WTC11 (cell line): ENCODE results near the gene PHF21B. TPM values are rescaled to one million over a fixed set of nuclear protein-coding genes. Genes with fewer than 3 reads are reported as not detected.
A peak's percentile ranks its signal among the peaks of the same experiment; 100 is the strongest.

Source experiments
- AR ChIP-seq: fragments of 250-450 bp; sonication (Bioruptor Pico); IDR thresholded peaks from 2 replicates; pipeline ENCODE4 v1.9.0; 2021; ENCODE audit warnings: mild to moderate bottlenecking
- ATF3 ChIP-seq: sonication (generic); formaldehyde crosslinking; conservative IDR thresholded peaks from 2 replicates; pipeline ENCODE4 v1.8.1; 2022; ENCODE audit warnings: mild to moderate bottlenecking, missing genetic modification reagents
- CBFB ChIP-seq: sonication (generic); formaldehyde crosslinking; IDR thresholded peaks from 2 replicates; pipeline ENCODE4 v1.8.1; 2022; ENCODE audit warnings: mild to moderate bottlenecking, low read depth, missing genetic modification reagents
- EMX1 ChIP-seq: fragments of 250-450 bp; sonication (Bioruptor Pico); IDR thresholded peaks from 2 replicates; pipeline ENCODE4 v1.8.0; 2021; ENCODE audit warnings: mild to moderate bottlenecking
- ESRRA ChIP-seq: sonication (generic); formaldehyde crosslinking; IDR thresholded peaks from 2 replicates; pipeline ENCODE4 v1.8.1; 2022; ENCODE audit warnings: mild to moderate bottlenecking, missing genetic modification reagents, borderline replicate concordance
- FOXJ3 ChIP-seq: sonication (generic); formaldehyde crosslinking; IDR thresholded peaks from 2 replicates; pipeline ENCODE4 v1.9.0; 2021; ENCODE audit warnings: missing genetic modification reagents, mild to moderate bottlenecking, borderline replicate concordance
- HMGXB4 ChIP-seq: sonication (generic); formaldehyde crosslinking; IDR thresholded peaks from 2 replicates; pipeline ENCODE4 v1.8.1; 2023; ENCODE audit warnings: mild to moderate bottlenecking, moderate library complexity, missing genetic modification reagents
- JUN ChIP-seq: sonication (generic); formaldehyde crosslinking; IDR thresholded peaks from 2 replicates; pipeline ENCODE4 v1.8.0; 2023; ENCODE audit warnings: mild to moderate bottlenecking, missing genetic modification reagents
- KAT7 ChIP-seq: sonication (generic); formaldehyde crosslinking; IDR thresholded peaks from 2 replicates; pipeline ENCODE4 v1.8.1; 2023; ENCODE audit warnings: missing genetic modification reagents, mild to moderate bottlenecking, borderline replicate concordance
- MYBL2 ChIP-seq: sonication (generic); formaldehyde crosslinking; IDR thresholded peaks from 2 replicates; pipeline ENCODE4 v1.8.1; 2023; ENCODE audit warnings: mild to moderate bottlenecking, moderate library complexity, missing genetic modification reagents
- NFATC4 ChIP-seq: fragments of 250-450 bp; sonication (Bioruptor Pico); IDR thresholded peaks from 2 replicates; pipeline ENCODE4 v1.9.0; 2021; ENCODE audit warnings: mild to moderate bottlenecking
- PRRX2 ChIP-seq: fragments of 250-450 bp; sonication (Bioruptor Pico); IDR thresholded peaks from 2 replicates; pipeline ENCODE4 v1.8.0; 2021; ENCODE audit warnings: mild to moderate bottlenecking
- RORB ChIP-seq: fragments of 250-450 bp; sonication (Bioruptor Pico); IDR thresholded peaks from 2 replicates; pipeline ENCODE4 v1.9.0; 2021; ENCODE audit warnings: mild to moderate bottlenecking
- TEAD4 ChIP-seq: sonication (generic); formaldehyde crosslinking; IDR thresholded peaks from 2 replicates; pipeline ENCODE4 v1.8.0; 2022; ENCODE audit warnings: mild to moderate bottlenecking, missing genetic modification reagents
- TP53 ChIP-seq: sonication (generic); formaldehyde crosslinking; IDR thresholded peaks from 2 replicates; pipeline ENCODE4 v1.8.1; 2023; ENCODE audit warnings: mild to moderate bottlenecking, missing genetic modification reagents
- ZNF232 ChIP-seq: sonication (generic); formaldehyde crosslinking; IDR thresholded peaks from 2 replicates; pipeline ENCODE4 v1.8.0; 2022; ENCODE audit warnings: mild to moderate bottlenecking, missing genetic modification reagents
- ZNF396 ChIP-seq: fragments of 250-450 bp; sonication (Bioruptor Pico); IDR thresholded peaks from 2 replicates; pipeline ENCODE4 v1.8.0; 2021; ENCODE audit warnings: mild to moderate bottlenecking, moderate library complexity, borderline replicate concordance
- ZNF532 ChIP-seq: fragments of 250-450 bp; sonication (Bioruptor Pico); IDR thresholded peaks from 2 replicates; pipeline ENCODE4 v1.9.0; 2021; ENCODE audit warnings: mild to moderate bottlenecking, borderline replicate concordance
- total RNA-seq: library from RNA; stranded (reverse); gene quantifications from 3 replicates; pipeline ENCODE4 v1.2.3, GENCODE V29; 2021
- TF ChIP-seq, protein P1 (sequence below): sonication (generic); formaldehyde crosslinking; IDR thresholded peaks from 2 replicates; pipeline ENCODE4 v1.8.1; 2023; ENCODE audit warnings: mild to moderate bottlenecking, missing genetic modification reagents
- TF ChIP-seq, protein P2 (sequence below): sonication (generic); formaldehyde crosslinking; IDR thresholded peaks from 2 replicates; pipeline ENCODE4 v1.8.0; 2023; ENCODE audit warnings: missing genetic modification reagents, mild to moderate bottlenecking, borderline replicate concordance
- TF ChIP-seq, protein P3 (sequence below): sonication (generic); formaldehyde crosslinking; IDR thresholded peaks from 2 replicates; pipeline ENCODE4 v1.8.1; 2022; ENCODE audit warnings: missing genetic modification reagents, borderline replicate concordance

Gene PHF21B
- total RNA-seq, 1 experiment from 2014 or later, result 107 TPM

GRCh38 chr22:44975427-44976262 is 34.2 kb downstream of the PHF21B start (continued):
- TF ChIP-seq EMX1 (CRISPR knock-in tag), result peak; percentile 86; the same call in 1 of the 2 replicates
- TF ChIP-seq, protein P1, sequence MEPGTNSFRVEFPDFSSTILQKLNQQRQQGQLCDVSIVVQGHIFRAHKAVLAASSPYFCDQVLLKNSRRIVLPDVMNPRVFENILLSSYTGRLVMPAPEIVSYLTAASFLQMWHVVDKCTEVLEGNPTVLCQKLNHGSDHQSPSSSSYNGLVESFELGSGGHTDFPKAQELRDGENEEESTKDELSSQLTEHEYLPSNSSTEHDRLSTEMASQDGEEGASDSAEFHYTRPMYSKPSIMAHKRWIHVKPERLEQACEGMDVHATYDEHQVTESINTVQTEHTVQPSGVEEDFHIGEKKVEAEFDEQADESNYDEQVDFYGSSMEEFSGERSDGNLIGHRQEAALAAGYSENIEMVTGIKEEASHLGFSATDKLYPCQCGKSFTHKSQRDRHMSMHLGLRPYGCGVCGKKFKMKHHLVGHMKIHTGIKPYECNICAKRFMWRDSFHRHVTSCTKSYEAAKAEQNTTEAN, result peak; percentile 97
- no peak; the same call in 1 of the 2 replicates for TF ChIP-seq TEAD4 (CRISPR knock-in tag)
- TF ChIP-seq, protein P2, sequence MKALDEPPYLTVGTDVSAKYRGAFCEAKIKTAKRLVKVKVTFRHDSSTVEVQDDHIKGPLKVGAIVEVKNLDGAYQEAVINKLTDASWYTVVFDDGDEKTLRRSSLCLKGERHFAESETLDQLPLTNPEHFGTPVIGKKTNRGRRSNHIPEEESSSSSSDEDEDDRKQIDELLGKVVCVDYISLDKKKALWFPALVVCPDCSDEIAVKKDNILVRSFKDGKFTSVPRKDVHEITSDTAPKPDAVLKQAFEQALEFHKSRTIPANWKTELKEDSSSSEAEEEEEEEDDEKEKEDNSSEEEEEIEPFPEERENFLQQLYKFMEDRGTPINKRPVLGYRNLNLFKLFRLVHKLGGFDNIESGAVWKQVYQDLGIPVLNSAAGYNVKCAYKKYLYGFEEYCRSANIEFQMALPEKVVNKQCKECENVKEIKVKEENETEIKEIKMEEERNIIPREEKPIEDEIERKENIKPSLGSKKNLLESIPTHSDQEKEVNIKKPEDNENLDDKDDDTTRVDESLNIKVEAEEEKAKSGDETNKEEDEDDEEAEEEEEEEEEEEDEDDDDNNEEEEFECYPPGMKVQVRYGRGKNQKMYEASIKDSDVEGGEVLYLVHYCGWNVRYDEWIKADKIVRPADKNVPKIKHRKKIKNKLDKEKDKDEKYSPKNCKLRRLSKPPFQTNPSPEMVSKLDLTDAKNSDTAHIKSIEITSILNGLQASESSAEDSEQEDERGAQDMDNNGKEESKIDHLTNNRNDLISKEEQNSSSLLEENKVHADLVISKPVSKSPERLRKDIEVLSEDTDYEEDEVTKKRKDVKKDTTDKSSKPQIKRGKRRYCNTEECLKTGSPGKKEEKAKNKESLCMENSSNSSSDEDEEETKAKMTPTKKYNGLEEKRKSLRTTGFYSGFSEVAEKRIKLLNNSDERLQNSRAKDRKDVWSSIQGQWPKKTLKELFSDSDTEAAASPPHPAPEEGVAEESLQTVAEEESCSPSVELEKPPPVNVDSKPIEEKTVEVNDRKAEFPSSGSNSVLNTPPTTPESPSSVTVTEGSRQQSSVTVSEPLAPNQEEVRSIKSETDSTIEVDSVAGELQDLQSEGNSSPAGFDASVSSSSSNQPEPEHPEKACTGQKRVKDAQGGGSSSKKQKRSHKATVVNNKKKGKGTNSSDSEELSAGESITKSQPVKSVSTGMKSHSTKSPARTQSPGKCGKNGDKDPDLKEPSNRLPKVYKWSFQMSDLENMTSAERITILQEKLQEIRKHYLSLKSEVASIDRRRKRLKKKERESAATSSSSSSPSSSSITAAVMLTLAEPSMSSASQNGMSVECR (CRISPR knock-in tag), result peak; percentile 96
- peak; percentile 84; the same call in 1 of the 2 replicates for TF ChIP-seq CBFB (CRISPR knock-in tag)
- no peak for TF ChIP-seq ZNF396 (CRISPR knock-in tag)
- peak; percentile 65; the same call in 1 of the 2 replicates for TF ChIP-seq PRRX2 (CRISPR knock-in tag)
- TF ChIP-seq ATF3, result 0 out of 2 replicates have a peak, but pooled peaks have one; percentile 67
- TF ChIP-seq JUN (CRISPR knock-in tag), result peak; percentile 77; the same call in 1 of the 2 replicates
- TF ChIP-seq ZNF532, result no peak
- no peak for TF ChIP-seq RORB (CRISPR knock-in tag)
- peak; percentile 99 for TF ChIP-seq ZNF232
- TF ChIP-seq HMGXB4, result peak; percentile 66; the same call in 1 of the 2 replicates
- TF ChIP-seq TP53 (CRISPR knock-in tag), result peak; percentile 98
- TF ChIP-seq KAT7 (CRISPR knock-in tag), result 0 out of 2 replicates have a peak, but pooled peaks have one; percentile 80
- TF ChIP-seq ESRRA (CRISPR knock-in tag), result peak; percentile 86; the same call in 1 of the 2 replicates
- TF ChIP-seq, protein P3, sequence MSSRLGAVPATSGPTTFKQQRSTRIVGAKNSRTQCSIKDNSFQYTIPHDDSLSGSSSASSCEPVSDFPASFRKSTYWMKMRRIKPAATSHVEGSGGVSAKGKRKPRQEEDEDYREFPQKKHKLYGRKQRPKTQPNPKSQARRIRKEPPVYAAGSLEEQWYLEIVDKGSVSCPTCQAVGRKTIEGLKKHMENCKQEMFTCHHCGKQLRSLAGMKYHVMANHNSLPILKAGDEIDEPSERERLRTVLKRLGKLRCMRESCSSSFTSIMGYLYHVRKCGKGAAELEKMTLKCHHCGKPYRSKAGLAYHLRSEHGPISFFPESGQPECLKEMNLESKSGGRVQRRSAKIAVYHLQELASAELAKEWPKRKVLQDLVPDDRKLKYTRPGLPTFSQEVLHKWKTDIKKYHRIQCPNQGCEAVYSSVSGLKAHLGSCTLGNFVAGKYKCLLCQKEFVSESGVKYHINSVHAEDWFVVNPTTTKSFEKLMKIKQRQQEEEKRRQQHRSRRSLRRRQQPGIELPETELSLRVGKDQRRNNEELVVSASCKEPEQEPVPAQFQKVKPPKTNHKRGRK, result peak; percentile 77; the same call in 1 of the 2 replicates
- peak; percentile 92 for TF ChIP-seq MYBL2 (CRISPR knock-in tag)
- TF ChIP-seq AR, result peak; percentile 24; the same call in 1 of the 2 replicates
- TF ChIP-seq NFATC4 (CRISPR knock-in tag), result 0 out of 2 replicates have a peak, but pooled peaks have one; percentile 49
- no peak for TF ChIP-seq FOXJ3 (CRISPR knock-in tag)
